IMR-90 (cell line): ENCODE results near the gene DNAJB12. TPM values are rescaled to one million over a fixed set of nuclear protein-coding genes. Genes with fewer than 3 reads are reported as not detected.

Experiments
- ATAC-seq: fragments of 200-7000 bp; cut with Tn5 transposase; 2 replicates; pipeline ENCODE4 v1.9.1; 2020; ENCODE audit warnings: low read depth, mild to moderate bottlenecking, moderate library complexity
- BruUV-seq: library from RNA; stranded (reverse); fragments of 400-500 nt; replicated peaks from 2 replicates; lab custom pipeline; 2021; lab: Mats Ljungman, UMichigan
- CTCF ChIA-PET: fragments of 300-600 bp; formaldehyde crosslinking; extraction: SDS; loops from one replicate; lab custom pipeline; 2021; ENCODE audit warnings: antibody characterized with exemption; lab: Yijun Ruan, JAX
- POLR2A ChIA-PET: fragments of 300-600 bp; sonication (Branson Sonifier 250); formaldehyde crosslinking; loops from one replicate; lab custom pipeline; 2022; ENCODE audit warnings: antibody characterized with exemption; ENCODE audit not compliant: unreplicated experiment; lab: Charles Lee
- DNase-seq: peaks from one replicate; pipeline ENCODE4 v3.0.0; 2013
- H2AFZ ChIP-seq: replicated peaks from 2 replicates; pipeline ENCODE3; 2013; ENCODE audit warnings: low read length, mild to moderate bottlenecking; ENCODE audit not compliant: poor library complexity
- H2AK5ac ChIP-seq: 2 replicates; pipeline ENCODE4 v1.6.1; 2013; ENCODE audit warnings: low read depth, low read length, inconsistent platforms
- H2AK9ac ChIP-seq: replicated peaks from 2 replicates; pipeline ENCODE3; 2013; ENCODE audit warnings: mild to moderate bottlenecking, low read depth, low read length, moderate library complexity; ENCODE audit not compliant: poor library complexity
- H2BK120ac ChIP-seq: 2 replicates; pipeline ENCODE4 v1.6.1; 2013; ENCODE audit warnings: low read depth, low read length, inconsistent platforms
- H2BK15ac ChIP-seq: 3 replicates; pipeline ENCODE4 v1.6.1; 2013; ENCODE audit warnings: low read depth, low read length, inconsistent platforms
- H2BK20ac ChIP-seq: 2 replicates; pipeline ENCODE4 v1.6.1; 2013; ENCODE audit warnings: low read depth, mild to moderate bottlenecking, inconsistent platforms, low read length, moderate library complexity
- H2BK5ac ChIP-seq: 2 replicates; pipeline ENCODE4 v1.6.1; 2013; ENCODE audit warnings: mild to moderate bottlenecking, low read depth, low read length, inconsistent platforms; ENCODE audit not compliant: poor library complexity, severe bottlenecking
- H3K14ac ChIP-seq: replicated peaks from 2 replicates; pipeline ENCODE4 v1.6.1; 2013; ENCODE audit warnings: low read depth, low read length, inconsistent platforms
- H3K18ac ChIP-seq: 2 replicates; pipeline ENCODE4 v1.6.1; 2013; ENCODE audit warnings: low read depth, low read length, control low read depth
- H3K23ac ChIP-seq: 2 replicates; pipeline ENCODE4 v1.6.1; 2013; ENCODE audit warnings: low read depth, low read length, inconsistent platforms
- H3K27ac ChIP-seq: 2 replicates; pipeline ENCODE4 v1.5.1; 2013; ENCODE audit warnings: mild to moderate bottlenecking, control low read depth, low read length; ENCODE audit not compliant: insufficient read depth
- H3K27me3 ChIP-seq: 2 replicates; pipeline ENCODE4 v1.6.1; 2013; ENCODE audit warnings: low read length; ENCODE audit not compliant: control insufficient read depth, insufficient read depth
- H3K36me3 ChIP-seq: 2 replicates; pipeline ENCODE4 v1.6.1; 2013; ENCODE audit warnings: low read length, mixed read lengths; ENCODE audit not compliant: control insufficient read depth, insufficient read depth
- H3K4ac ChIP-seq: 2 replicates; pipeline ENCODE4 v1.6.1; 2013; ENCODE audit warnings: low read depth, low read length, inconsistent platforms
- H3K4me1 ChIP-seq: 2 replicates; pipeline ENCODE4 v1.6.1; 2013; ENCODE audit warnings: low read length, mixed read lengths; ENCODE audit not compliant: control insufficient read depth, insufficient read depth
- H3K4me2 ChIP-seq: 2 replicates; pipeline ENCODE4 v1.6.1; 2013; ENCODE audit warnings: low read depth, mild to moderate bottlenecking, control low read depth, low read length, moderate library complexity
- H3K4me3 ChIP-seq: 2 replicates; pipeline ENCODE4 v1.5.1; 2013; ENCODE audit warnings: low read depth, mild to moderate bottlenecking, control low read depth, low read length, moderate library complexity; ENCODE audit not compliant: insufficient read depth
- H3K56ac ChIP-seq: 2 replicates; pipeline ENCODE4 v1.6.1; 2013; ENCODE audit warnings: low read length, inconsistent platforms; ENCODE audit not compliant: insufficient read depth; ENCODE audit errors: extremely low read depth
- H3K79me1 ChIP-seq, 2 experiments: 2 replicates each; pipeline ENCODE4 v1.6.1; 2013; ENCODE audit warnings: low read length in 2 of 2, inconsistent platforms in 1 of 2, low read depth in 1 of 2
- H3K9ac ChIP-seq: 2 replicates; pipeline ENCODE4 v1.6.1; 2013; ENCODE audit warnings: low read depth, low read length, control low read depth
- H3K9me1 ChIP-seq: 2 replicates; pipeline ENCODE4 v1.6.1; 2013; ENCODE audit warnings: low read length, inconsistent platforms; ENCODE audit not compliant: insufficient read depth
- H3K9me3 ChIP-seq: 2 replicates; pipeline ENCODE4 v1.6.1; 2013; ENCODE audit warnings: low read length; ENCODE audit not compliant: control insufficient read depth, insufficient read depth
- H4K20me1 ChIP-seq: 2 replicates; pipeline ENCODE4 v1.6.1; 2013; ENCODE audit warnings: low read length, inconsistent platforms; ENCODE audit not compliant: insufficient read depth
- H4K5ac ChIP-seq: 2 replicates; pipeline ENCODE4 v1.6.1; 2013; ENCODE audit warnings: mild to moderate bottlenecking, low read depth, low read length, control low read depth
- H4K8ac ChIP-seq, 2 experiments: 2 replicates each; pipeline ENCODE4 v1.6.1; 2013; ENCODE audit warnings: low read depth in 2 of 2, low read length in 2 of 2, control low read depth in 1 of 2, inconsistent platforms in 1 of 2
- H4K91ac ChIP-seq: 2 replicates; pipeline ENCODE4 v1.6.1; 2013; ENCODE audit warnings: low read depth, low read length, inconsistent platforms; ENCODE audit not compliant: insufficient read depth
- BHLHE40 ChIP-seq: fragments of 150-350 bp; IDR thresholded peaks from 2 replicates; pipeline ENCODE4 v1.6.1; 2016; ENCODE audit warnings: mild to moderate bottlenecking, low read depth, low read length
- CEBPB ChIP-seq: IDR thresholded peaks from 2 replicates; pipeline ENCODE4 v1.6.1; 2012; ENCODE audit warnings: low read depth, low read length, improper control_type of control experiment
- CHD1 ChIP-seq: IDR thresholded peaks from 2 replicates; pipeline ENCODE4 v1.6.1; 2012; ENCODE audit warnings: low read depth, low read length, improper control_type of control experiment
- FOS ChIP-seq: fragments of 150-350 bp; IDR thresholded peaks from 2 replicates; pipeline ENCODE4 v1.6.1; 2016; ENCODE audit warnings: low read depth, low read length
- MAFK ChIP-seq: IDR thresholded peaks from 2 replicates; pipeline ENCODE4 v1.6.1; 2012; ENCODE audit warnings: low read depth, low read length, improper control_type of control experiment
- MAZ ChIP-seq: IDR thresholded peaks from 2 replicates; pipeline ENCODE4 v1.6.1; 2012; ENCODE audit warnings: low read depth, mild to moderate bottlenecking, low read length, improper control_type of control experiment, moderate library complexity, borderline replicate concordance
- MXI1 ChIP-seq: IDR thresholded peaks from 2 replicates; pipeline ENCODE4 v1.6.1; 2012; ENCODE audit warnings: low read depth, mild to moderate bottlenecking, low read length, moderate library complexity, borderline replicate concordance
- RAD21 ChIP-seq: IDR thresholded peaks from 2 replicates; pipeline ENCODE4 v1.6.1; 2012; ENCODE audit warnings: low read length, improper control_type of control experiment
- RCOR1 ChIP-seq: IDR thresholded peaks from 2 replicates; pipeline ENCODE4 v1.6.1; 2012; ENCODE audit warnings: mild to moderate bottlenecking, low read length, improper control_type of control experiment; ENCODE audit not compliant: insufficient replicate concordance
- RFX5 ChIP-seq: IDR thresholded peaks from 2 replicates; pipeline ENCODE4 v1.8.0; 2012; ENCODE audit warnings: low read depth, mild to moderate bottlenecking, low read length, moderate library complexity
- SMC3 ChIP-seq: fragments of 150-350 bp; IDR thresholded peaks from 2 replicates; pipeline ENCODE4 v1.6.1; 2016; ENCODE audit warnings: low read depth, mild to moderate bottlenecking, antibody characterized with exemption, low read length, moderate library complexity
- WGBS, 2 experiments: methylation state at CpG; one replicate each; pipeline versions ENCODE4 v1.1.5 to v1.1.7; 2013; ENCODE audit warnings: missing lambda C conversion rate in 2 of 2; ENCODE audit not compliant: insufficient read length in 1 of 2; ENCODE audit errors: extremely low coverage in 2 of 2; 5-methylcytosine and 5-hydroxymethylcytosine counted together
- dilution Hi-C: fragments of 300-500 bp; cut with HindIII; formaldehyde crosslinking; loops from one replicate; pipeline ENCODE4 v1.14.3; 2018; ENCODE audit warnings: low sequenced_read_pairs; ENCODE audit not compliant: unreplicated experiment
- in situ Hi-C: fragments of 300-500 bp; cut with MboI; formaldehyde crosslinking; loops from 3 replicates; pipeline ENCODE4 v1.14.3; 2019; ENCODE audit warnings: low sequenced_read_pairs, inconsistent platforms, mixed read lengths
- intact Hi-C: fragments of 100-400 bp; cut with micrococcal nuclease; formaldehyde crosslinking; loops from 2 replicates; pipeline ENCODE4 v1.10.0; 2022
- polyA plus RNA-seq, 3 experiments: library from polyadenylated mRNA; depleted of rRNA; stranded (reverse); fragments of >200 nt; gene quantifications; 2 replicates each; pipeline ENCODE4 v1.2.3, GENCODE V29; 2012; ENCODE audit warnings: low replicate concordance in 1 of 3
- total RNA-seq: library from RNA; depleted of rRNA; stranded (reverse); fragments of >200 nt; gene quantifications from 2 replicates; pipeline ENCODE4 v1.2.3, GENCODE V29; 2012
- TF ChIP-seq, protein P1 (sequence below): conservative IDR thresholded peaks from 2 replicates; pipeline ENCODE4 v1.5.1; 2012; ENCODE audit warnings: mild to moderate bottlenecking, low read depth, low read length, improper control_type of control experiment
- TF ChIP-seq, protein P2 (sequence below): fragments of 150-350 bp; IDR thresholded peaks from 2 replicates; pipeline ENCODE4 v1.6.1; 2016; ENCODE audit warnings: low read depth, mild to moderate bottlenecking, low read length, moderate library complexity, borderline replicate concordance

The DNAJB12 gene
- total and polyA plus RNA-seq, 2 of the 4 experiments (the other 2 are of a cell fraction), result 18.3 to 24.0 TPM

DNA sequence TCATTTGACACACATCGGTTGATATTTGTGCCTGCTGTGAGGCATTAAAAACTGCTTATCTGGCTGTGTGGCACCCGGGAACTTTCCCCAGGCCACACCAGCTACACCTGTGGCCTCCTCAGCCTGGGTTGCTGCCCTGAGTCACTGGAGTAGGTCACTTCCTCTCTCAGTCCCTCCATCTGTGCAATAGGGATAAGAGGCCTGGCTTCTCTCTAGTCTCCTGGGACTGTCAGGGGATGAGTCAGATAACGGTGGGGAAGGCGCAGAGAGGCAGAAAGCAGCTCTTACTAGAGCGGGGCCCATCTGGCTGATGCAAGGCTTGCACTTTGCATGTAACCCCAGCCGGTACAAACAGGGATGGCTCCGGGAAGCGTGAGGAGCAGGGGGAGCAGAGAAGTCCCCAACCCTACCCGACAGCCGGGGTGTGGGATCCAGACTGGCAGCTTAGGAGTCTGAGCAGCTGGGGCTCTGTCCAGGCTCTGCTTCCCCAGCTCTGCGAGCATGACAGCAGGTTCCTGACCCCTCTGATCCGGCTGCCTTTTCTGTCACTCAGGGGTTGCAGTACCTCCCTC, 34.0 kb downstream of the DNAJB12 start:
- ChIA-PET CTCF (interaction anchor here (0.9 to 1.6 kb wide), 3 partner anchors 46 to 272 kb away, joined by 3 read pairs; partner anchors contain the start of gene DDIT4), POLR2A (interaction anchor here (1.0 to 1.2 kb wide), 2 partner anchors 46 to 47 kb away, joined by 3 to 8 read pairs; partner anchors contain the start of gene DDIT4)
- peak overlapping the region; percentile 100 for H2AK5ac ChIP-seq
- no peaks in the 10 kb centered on the region for H4K20me1 ChIP-seq
- peak overlapping the region; percentile 97 to 99 for H4K8ac ChIP-seq
- peak; percentile 99 for DNase-seq
- H3K4me1 ChIP-seq, result peaks cover 44% of the 10 kb centered on the region
- peak overlapping the region; percentile 92 for H3K14ac ChIP-seq
- no TSS peak for BruUV-seq
- H3K27ac ChIP-seq, result peak overlapping the region; percentile 98
- WGBS, 2 experiments, result 32% methylated on average over 5 of the region's 12 CpGs; no CpG with 5 or more reads in 1 of the 2 experiments
- H2AFZ ChIP-seq, result peak overlapping the region; percentile 88
- H3K79me1 ChIP-seq, result peaks cover 0 to 22% of the 10 kb centered on the region in 2 experiments; a peak in 2 of 4 replicates
- H4K5ac ChIP-seq, result peak overlapping the region; percentile 70
- peak overlapping the region; percentile 83; the same call in 1 of the 2 replicates for H3K23ac ChIP-seq
- intact Hi-C loops (loop anchor here (1.0 to 2.0 kb wide), 2 partner anchors 22 to 48 kb away; partner anchors contain the start of gene DDIT4), dilution Hi-C loops (no loop called here), in situ Hi-C loops (loop anchor here (10.0 kb wide), 1 partner anchor 356 kb away; the partner anchor contains the start of gene CHST3)
- peak overlapping the region; percentile 67 for H3K9ac ChIP-seq
- H3K9me1 ChIP-seq, result peaks cover 25% of the 10 kb centered on the region
- peak overlapping the region; percentile 97 for H2AK9ac ChIP-seq
- H2BK20ac ChIP-seq, result peak overlapping the region; percentile 91
- peak overlapping the region; percentile 97; the same call in 2 of the 3 replicates for H2BK15ac ChIP-seq
- peak overlapping the region; percentile 99 for H2BK5ac ChIP-seq
- no peaks in the 10 kb centered on the region for H3K9me3 ChIP-seq
- peak overlapping the region; percentile 34 for H3K4me2 ChIP-seq
- H3K36me3 ChIP-seq, result no peaks in the 10 kb centered on the region
- peak overlapping the region; percentile 80 for H3K18ac ChIP-seq
- peak overlapping the region; percentile 95 for H3K56ac ChIP-seq
- ATAC-seq, result peak; percentile 77
- no peak overlapping the region for H3K4me3 ChIP-seq
- peak overlapping the region; percentile 100 for H3K4ac ChIP-seq
- no peaks in the 10 kb centered on the region for H3K27me3 ChIP-seq
- H4K91ac ChIP-seq, result peak overlapping the region; percentile 99
- peak overlapping the region; percentile 99 for H2BK120ac ChIP-seq
- TF ChIP-seq, protein P1, sequence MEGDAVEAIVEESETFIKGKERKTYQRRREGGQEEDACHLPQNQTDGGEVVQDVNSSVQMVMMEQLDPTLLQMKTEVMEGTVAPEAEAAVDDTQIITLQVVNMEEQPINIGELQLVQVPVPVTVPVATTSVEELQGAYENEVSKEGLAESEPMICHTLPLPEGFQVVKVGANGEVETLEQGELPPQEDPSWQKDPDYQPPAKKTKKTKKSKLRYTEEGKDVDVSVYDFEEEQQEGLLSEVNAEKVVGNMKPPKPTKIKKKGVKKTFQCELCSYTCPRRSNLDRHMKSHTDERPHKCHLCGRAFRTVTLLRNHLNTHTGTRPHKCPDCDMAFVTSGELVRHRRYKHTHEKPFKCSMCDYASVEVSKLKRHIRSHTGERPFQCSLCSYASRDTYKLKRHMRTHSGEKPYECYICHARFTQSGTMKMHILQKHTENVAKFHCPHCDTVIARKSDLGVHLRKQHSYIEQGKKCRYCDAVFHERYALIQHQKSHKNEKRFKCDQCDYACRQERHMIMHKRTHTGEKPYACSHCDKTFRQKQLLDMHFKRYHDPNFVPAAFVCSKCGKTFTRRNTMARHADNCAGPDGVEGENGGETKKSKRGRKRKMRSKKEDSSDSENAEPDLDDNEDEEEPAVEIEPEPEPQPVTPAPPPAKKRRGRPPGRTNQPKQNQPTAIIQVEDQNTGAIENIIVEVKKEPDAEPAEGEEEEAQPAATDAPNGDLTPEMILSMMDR, result 0 out of 2 replicates have a peak, but pooled peaks have one; percentile 2
- peak; percentile 99 for TF ChIP-seq CEBPB
- no peak for TF ChIP-seq RFX5
- TF ChIP-seq RCOR1, result peak; percentile 97
- TF ChIP-seq, protein P2, sequence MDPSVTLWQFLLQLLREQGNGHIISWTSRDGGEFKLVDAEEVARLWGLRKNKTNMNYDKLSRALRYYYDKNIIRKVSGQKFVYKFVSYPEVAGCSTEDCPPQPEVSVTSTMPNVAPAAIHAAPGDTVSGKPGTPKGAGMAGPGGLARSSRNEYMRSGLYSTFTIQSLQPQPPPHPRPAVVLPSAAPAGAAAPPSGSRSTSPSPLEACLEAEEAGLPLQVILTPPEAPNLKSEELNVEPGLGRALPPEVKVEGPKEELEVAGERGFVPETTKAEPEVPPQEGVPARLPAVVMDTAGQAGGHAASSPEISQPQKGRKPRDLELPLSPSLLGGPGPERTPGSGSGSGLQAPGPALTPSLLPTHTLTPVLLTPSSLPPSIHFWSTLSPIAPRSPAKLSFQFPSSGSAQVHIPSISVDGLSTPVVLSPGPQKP, result no peak
- peak; percentile 61; the same call in 1 of the 2 replicates for TF ChIP-seq BHLHE40
- peak; percentile 28; the same call in 1 of the 2 replicates for TF ChIP-seq SMC3
- TF ChIP-seq MAFK, result peak; percentile 53; the same call in 1 of the 2 replicates
- peak; percentile 73; the same call in 1 of the 2 replicates for TF ChIP-seq MAZ
- no peak for TF ChIP-seq MXI1
- TF ChIP-seq CHD1, result no peak
- TF ChIP-seq FOS, result peak; percentile 95
- TF ChIP-seq RAD21, result peak; percentile 40
